Gastrocnemius medialis (tissue), 4 donors: ENCODE measurements around the gene TUBAL3. TPM values are rescaled to one million over a fixed set of nuclear protein-coding genes. Genes with fewer than 3 reads are reported as not detected.

Experiments used
- ATAC-seq, 2 donors: fragments of 150-250 bp; one replicate each; pipeline ENCODE4 v1.9.1; 2016
- DNase-seq, 2 donors: peaks; one replicate each; pipeline ENCODE4 v3.0.0-alpha.2; 2019
- H3K27ac ChIP-seq, 4 donors: fragments of 200-600 bp; sonication (generic); 1 replicate in 1 of 4; 2 replicates in 3 of 4; pipeline ENCODE4 v1.5.1; 2016 to 2018; ENCODE audit warnings: mild to moderate bottlenecking in 2 of 4, moderate library complexity in 1 of 4
- H3K27me3 ChIP-seq, 3 donors: fragments of 200-600 bp; sonication (generic) in 2 of 3; 1 replicate in 1 of 3; 2 replicates in 2 of 3; pipeline versions ENCODE4 v1.5.1 to v1.6.0; 2016 to 2019; ENCODE audit warnings: mild to moderate bottlenecking in 1 of 3, moderate library complexity in 1 of 3
- H3K36me3 ChIP-seq, 2 donors: fragments of 200-600 bp; sonication (generic) in 1 of 2; one replicate each; pipeline ENCODE4 v1.5.1; 2017 to 2018
- H3K4me1 ChIP-seq, 2 donors: fragments of 200-600 bp; sonication (generic) in 1 of 2; one replicate each; pipeline ENCODE4 v1.5.1; 2016 to 2017; ENCODE audit warnings: mild to moderate bottlenecking in 2 of 2
- H3K4me3 ChIP-seq, 4 donors: fragments of 200-600 bp; sonication (generic) in 3 of 4; 1 replicate in 1 of 4; 2 replicates in 3 of 4; pipeline ENCODE4 v1.5.1; 2016 to 2019; ENCODE audit warnings: mild to moderate bottlenecking in 2 of 4
- H3K9me3 ChIP-seq, 3 donors: fragments of 200-600 bp; sonication (generic) in 2 of 3; 1 replicate in 1 of 3; 2 replicates in 2 of 3; pipeline ENCODE4 v1.5.1; 2016 to 2019
- CTCF ChIP-seq, 5 experiments: fragments of 450-650 bp in 3 of 5; fragments of 200-600 bp in 2 of 5; sonication (generic) in 2 of 5; IDR thresholded peaks in 4 of 5; conservative IDR thresholded peaks in 1 of 5; 1 replicate in 4 of 5; 2 replicates in 1 of 5; pipeline ENCODE4 v1.5.1; 2016 to 2019; ENCODE audit warnings: antibody characterized with exemption in 5 of 5, mild to moderate bottlenecking in 3 of 5, moderate library complexity in 3 of 5
- POLR2A ChIP-seq, 2 donors: fragments of 450-650 bp; IDR thresholded peaks; one replicate each; pipeline ENCODE4 v1.6.1; 2017; ENCODE audit warnings: antibody characterized with exemption in 2 of 2, mild to moderate bottlenecking in 2 of 2, moderate library complexity in 2 of 2
- in situ Hi-C, 4 donors: fragments of 200-750 bp; cut with MboI; loops; one replicate each; pipeline versions ENCODE4 v1.15.0 to v1.8.0; 2017; ENCODE audit warnings: low sequenced_read_pairs in 4 of 4
- intact Hi-C: fragments of 100-400 bp; cut with DNase I; formaldehyde crosslinking; loops from one replicate; pipeline ENCODE4 v1.15.1; 2023; ENCODE audit warnings: low total_unique reads
- total RNA-seq, 4 donors: library from RNA; depleted of rRNA; stranded (reverse); fragments of >200 nt; gene quantifications; one replicate each; pipeline versions ENCODE4 v1.1.0 to v1.2.3, GENCODE V29; 2016

The TUBAL3 gene
- total RNA-seq, 4 donors from 2014 or later = 0.18 TPM; not detected in 3

GRCh38 chr10:5434017-5434753 lies 29.6 kb upstream of the TUBAL3 start:
- Histone ChIP-seq H3K27me3 (no peaks in the 10 kb centered on the region), H3K9me3 (no peaks in the 10 kb centered on the region), H3K4me1 (peaks cover 12 to 21% of the 10 kb centered on the region in 2 donors), H3K27ac (peak overlapping the region in 3 of 4 donors; percentile 26 to 39 (median 29)), H3K4me3 (no peak overlapping the region), H3K36me3 (peaks cover 0 to 9% of the 10 kb centered on the region in 2 donors)
- no peak for DNase-seq
- TF ChIP-seq CTCF (IDR thresholded peaks at IDR 0.05 in 4 of 5, conservative IDR thresholded peaks at IDR 0.05 in 1 of 5) (peak; percentile 32 to 73 (median 52)), POLR2A (IDR thresholded peaks at IDR 0.05) (no peak)
- in situ Hi-C loops (loop anchor here in 2 of 4 donors (10.0 to 25.0 kb wide), 2 partner anchors 428 to 589 kb away; no protein-coding TSS in a partner anchor), intact Hi-C loops (loop anchor here (2.0 kb wide), 1 partner anchor 583 kb away; no protein-coding TSS in a partner anchor)
- peak in 1 of 2 donors; percentile 74 for ATAC-seq

- in situ Hi-C loops = loop anchor here in 2 of 4 donors (10.0 to 25.0 kb wide), 2 partner anchors 429 to 588 kb away; no protein-coding TSS in a partner anchor
- peaks cover 12 to 21% of the 10 kb centered on the region in 2 donors for H3K4me1 ChIP-seq
- no peak overlapping the region for H3K4me3 ChIP-seq
- TF ChIP-seq POLR2A (IDR thresholded peaks at IDR 0.05) (no peak), CTCF (IDR thresholded peaks at IDR 0.05 in 4 of 5, conservative IDR thresholded peaks at IDR 0.05 in 1 of 5) (no peak)
- H3K9me3 ChIP-seq = no peaks in the 10 kb centered on the region
- H3K36me3 ChIP-seq = peaks cover 0 to 9% of the 10 kb centered on the region in 2 donors
- H3K27me3 ChIP-seq = no peaks in the 10 kb centered on the region
- no peak for DNase-seq
- H3K27ac ChIP-seq = no peak overlapping the region
- ATAC-seq = no peak
- intact Hi-C loops = no loop called here
Observed at GRCh38 chr10:5433182-5433581, 28.6 kb upstream of the TUBAL3 start.

GRCh38 chr10:5428133-5428532 lies 23.5 kb upstream of the TUBAL3 start:
- TF ChIP-seq POLR2A (IDR thresholded peaks at IDR 0.05) = no peak
- TF ChIP-seq CTCF (IDR thresholded peaks at IDR 0.05 in 4 of 5, conservative IDR thresholded peaks at IDR 0.05 in 1 of 5) = no peak
- intact Hi-C loops = no loop called here
- Histone ChIP-seq H3K9me3 (no peaks in the 10 kb centered on the region), H3K27me3 (no peaks in the 10 kb centered on the region), H3K4me1 (peaks cover 0 to 2% of the 10 kb centered on the region in 2 donors), H3K4me3 (no peak overlapping the region), H3K27ac (no peak overlapping the region), H3K36me3 (peaks cover 0 to 9% of the 10 kb centered on the region in 2 donors)
- in situ Hi-C loops = loop anchor here in 1 of 4 donors (25.0 kb wide), 1 partner anchor 434 kb away; no protein-coding TSS in a partner anchor
- ATAC-seq = no peak
- no peak for DNase-seq

GRCh38 chr10:5424751-5425150 lies 20.1 kb upstream of the TUBAL3 start:
- in situ Hi-C loops (loop anchor here in 1 of 4 donors (25.0 kb wide), 1 partner anchor 438 kb away; no protein-coding TSS in a partner anchor), intact Hi-C loops (no loop called here)
- Histone ChIP-seq H3K27ac (no peak overlapping the region), H3K4me3 (no peak overlapping the region), H3K27me3 (no peaks in the 10 kb centered on the region), H3K36me3 (no peaks in the 10 kb centered on the region), H3K4me1 (peaks cover 2 to 5% of the 10 kb centered on the region in 2 donors), H3K9me3 (no peaks in the 10 kb centered on the region)
- no peak for ATAC-seq
- TF ChIP-seq POLR2A (IDR thresholded peaks at IDR 0.05) = no peak
- TF ChIP-seq CTCF (IDR thresholded peaks at IDR 0.05 in 4 of 5, conservative IDR thresholded peaks at IDR 0.05 in 1 of 5) = no peak
- DNase-seq = no peak
